WTC11 (cell line): ENCODE data around the gene CKAP2L. TPM values are rescaled to one million over a fixed set of nuclear protein-coding genes. Genes with fewer than 3 reads are reported as not detected.

Experiments
- ATAC-seq: fragments of 200-7000 bp; cut with Tn5 transposase; 2 replicates; pipeline ENCODE4 v1.10.0; 2021; ENCODE audit warnings: mild to moderate bottlenecking, moderate library complexity
- CTCF ChIA-PET: fragments of 300-600 bp; sonication (Branson Sonifier 250); formaldehyde crosslinking; loops from one replicate; lab custom pipeline; 2021; ENCODE audit warnings: antibody characterized with exemption; lab: Charles Lee
- POLR2A ChIA-PET: fragments of 350-600 bp; sonication (Branson Sonifier 250); formaldehyde crosslinking; loops from one replicate; lab custom pipeline; 2021; ENCODE audit warnings: antibody characterized with exemption; lab: Charles Lee
- DNase-seq: peaks from one replicate; pipeline ENCODE4 v3.0.0; 2021; ENCODE audit warnings: low spot score
- H3K27ac Mint-ChIP-seq: 2 replicates; pipeline ENCODE4 v1.8.0; 2021; ENCODE audit warnings: mixed read lengths
- H3K27me3 Mint-ChIP-seq: 2 replicates; pipeline ENCODE4 v1.8.0; 2021; ENCODE audit warnings: low read depth, mild to moderate bottlenecking, moderate library complexity, mixed read lengths
- H3K36me3 Mint-ChIP-seq: 2 replicates; pipeline ENCODE4 v1.8.0; 2021; ENCODE audit warnings: mixed read lengths
- H3K4me1 Mint-ChIP-seq: 2 replicates; pipeline ENCODE4 v1.8.0; 2022; ENCODE audit warnings: mixed read lengths
- H3K4me3 Mint-ChIP-seq: 2 replicates; pipeline ENCODE4 v1.8.0; 2021; ENCODE audit warnings: mild to moderate bottlenecking, moderate library complexity, mixed read lengths
- H3K9me3 Mint-ChIP-seq: 2 replicates; pipeline ENCODE4 v1.8.0; 2021; ENCODE audit warnings: mixed read lengths
- ELF4 ChIP-seq: sonication (generic); formaldehyde crosslinking; IDR thresholded peaks from 2 replicates; pipeline ENCODE4 v1.8.1; 2022; ENCODE audit warnings: low read depth, mild to moderate bottlenecking, moderate library complexity, missing genetic modification reagents
- ESRRA ChIP-seq: sonication (generic); formaldehyde crosslinking; IDR thresholded peaks from 2 replicates; pipeline ENCODE4 v1.8.1; 2022; ENCODE audit warnings: mild to moderate bottlenecking, missing genetic modification reagents, borderline replicate concordance
- ETV6 ChIP-seq: sonication (generic); formaldehyde crosslinking; IDR thresholded peaks from 2 replicates; pipeline ENCODE4 v1.8.1; 2022; ENCODE audit warnings: mild to moderate bottlenecking, missing genetic modification reagents
- FOXK1 ChIP-seq: sonication (generic); formaldehyde crosslinking; IDR thresholded peaks from 2 replicates; pipeline ENCODE4 v1.8.0; 2022; ENCODE audit warnings: mild to moderate bottlenecking, moderate library complexity, missing genetic modification reagents
- GABPB1 ChIP-seq: sonication (generic); formaldehyde crosslinking; IDR thresholded peaks from 2 replicates; pipeline ENCODE4 v1.8.1; 2023; ENCODE audit warnings: mild to moderate bottlenecking, missing genetic modification reagents
- GRHL2 ChIP-seq: fragments of 250-450 bp; sonication (Bioruptor Pico); IDR thresholded peaks from 2 replicates; pipeline ENCODE4 v1.8.0; 2022; ENCODE audit warnings: mild to moderate bottlenecking, moderate library complexity; ENCODE audit not compliant: insufficient replicate concordance, severe bottlenecking
- GTF2I ChIP-seq: fragments of 250-450 bp; sonication (Bioruptor Pico); conservative IDR thresholded peaks from 2 replicates; pipeline ENCODE4 v1.4.0; 2021; ENCODE audit warnings: mild to moderate bottlenecking
- JUN ChIP-seq: sonication (generic); formaldehyde crosslinking; IDR thresholded peaks from 2 replicates; pipeline ENCODE4 v1.8.0; 2023; ENCODE audit warnings: mild to moderate bottlenecking, missing genetic modification reagents
- NFE2L1 ChIP-seq: sonication (generic); formaldehyde crosslinking; IDR thresholded peaks from 2 replicates; pipeline ENCODE4 v1.8.1; 2023; ENCODE audit warnings: missing genetic modification reagents
- SMAD3 ChIP-seq: sonication (generic); formaldehyde crosslinking; IDR thresholded peaks from 2 replicates; pipeline ENCODE4 v1.8.0; 2022; ENCODE audit warnings: missing genetic modification reagents, mild to moderate bottlenecking, borderline replicate concordance
- SMAD4 ChIP-seq: sonication (generic); formaldehyde crosslinking; IDR thresholded peaks from 2 replicates; pipeline ENCODE4 v1.8.0; 2022; ENCODE audit warnings: mild to moderate bottlenecking, missing genetic modification reagents
- TCF7 ChIP-seq: sonication (generic); formaldehyde crosslinking; IDR thresholded peaks from 2 replicates; pipeline ENCODE4 v1.8.0; 2022; ENCODE audit warnings: mild to moderate bottlenecking, low read depth, missing genetic modification reagents, moderate library complexity
- TEAD4 ChIP-seq: sonication (generic); formaldehyde crosslinking; IDR thresholded peaks from 2 replicates; pipeline ENCODE4 v1.8.0; 2022; ENCODE audit warnings: mild to moderate bottlenecking, missing genetic modification reagents
- ZNF138 ChIP-seq: sonication (generic); formaldehyde crosslinking; conservative IDR thresholded peaks from 2 replicates; pipeline ENCODE4 v1.8.1; 2022; ENCODE audit warnings: mild to moderate bottlenecking, moderate library complexity, missing genetic modification reagents
- ZNF263 ChIP-seq: sonication (generic); formaldehyde crosslinking; IDR thresholded peaks from 2 replicates; pipeline ENCODE4 v1.8.1; 2022; ENCODE audit warnings: low read depth, mild to moderate bottlenecking, moderate library complexity, missing genetic modification reagents
- ZNF396 ChIP-seq: fragments of 250-450 bp; sonication (Bioruptor Pico); IDR thresholded peaks from 2 replicates; pipeline ENCODE4 v1.8.0; 2021; ENCODE audit warnings: mild to moderate bottlenecking, moderate library complexity, borderline replicate concordance
- ZNF671 ChIP-seq: fragments of 250-450 bp; sonication (Bioruptor Pico); IDR thresholded peaks from 2 replicates; pipeline ENCODE4 v1.8.0; 2021; ENCODE audit warnings: mild to moderate bottlenecking
- total RNA-seq: library from RNA; stranded (reverse); gene quantifications from 3 replicates; pipeline ENCODE4 v1.2.3, GENCODE V29; 2021
- TF ChIP-seq, protein P1 (sequence below): sonication (generic); formaldehyde crosslinking; IDR thresholded peaks from 2 replicates; pipeline ENCODE4 v1.8.0; 2023; ENCODE audit warnings: missing genetic modification reagents
- TF ChIP-seq, protein P2 (sequence below): fragments of 250-450 bp; sonication (Bioruptor Pico); conservative IDR thresholded peaks from 2 replicates; pipeline ENCODE4 v1.9.0; 2021; ENCODE audit warnings: mild to moderate bottlenecking
- TF ChIP-seq, protein P3 (sequence below): sonication (generic); formaldehyde crosslinking; IDR thresholded peaks from 2 replicates; pipeline ENCODE4 v1.8.1; 2022; ENCODE audit warnings: mild to moderate bottlenecking, moderate library complexity, missing genetic modification reagents
- TF ChIP-seq, protein P4 (sequence below): sonication (generic); formaldehyde crosslinking; IDR thresholded peaks from 2 replicates; pipeline ENCODE4 v1.8.1; 2023; ENCODE audit warnings: mild to moderate bottlenecking, missing genetic modification reagents

The CKAP2L gene
- total RNA-seq, 1 experiment from 2014 or later, result 25.6 TPM

DNA sequence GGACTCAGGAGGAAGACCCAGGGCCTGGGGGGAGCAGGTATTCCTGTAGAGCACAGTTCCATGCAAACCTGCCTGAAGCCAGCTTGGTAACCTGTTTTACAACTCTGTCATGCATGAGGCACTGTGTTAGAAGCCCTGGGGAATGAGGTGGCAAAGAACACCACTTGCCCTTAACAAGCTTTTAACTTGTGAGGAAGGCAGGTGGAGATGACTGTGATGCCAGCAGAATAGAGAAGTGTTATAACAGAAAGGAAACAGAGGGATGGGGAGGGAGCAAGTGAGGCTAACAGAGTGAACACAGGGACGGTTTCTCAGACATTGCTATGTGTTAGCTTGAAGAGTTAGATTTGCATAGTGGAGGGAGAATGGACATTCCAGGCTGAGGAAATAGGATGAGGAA is 31.4 kb upstream of the CKAP2L start (continued):
- TF ChIP-seq, protein P1, sequence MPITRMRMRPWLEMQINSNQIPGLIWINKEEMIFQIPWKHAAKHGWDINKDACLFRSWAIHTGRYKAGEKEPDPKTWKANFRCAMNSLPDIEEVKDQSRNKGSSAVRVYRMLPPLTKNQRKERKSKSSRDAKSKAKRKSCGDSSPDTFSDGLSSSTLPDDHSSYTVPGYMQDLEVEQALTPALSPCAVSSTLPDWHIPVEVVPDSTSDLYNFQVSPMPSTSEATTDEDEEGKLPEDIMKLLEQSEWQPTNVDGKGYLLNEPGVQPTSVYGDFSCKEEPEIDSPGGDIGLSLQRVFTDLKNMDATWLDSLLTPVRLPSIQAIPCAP (CRISPR knock-in tag), result no peak
- TF ChIP-seq SMAD4 (CRISPR knock-in tag), result no peak
- no peak for TF ChIP-seq TEAD4
- TF ChIP-seq ZNF138 (CRISPR knock-in tag), result no peak
- TF ChIP-seq ZNF396, result no peak
- TF ChIP-seq FOXK1, result no peak
- TF ChIP-seq ETV6, result no peak
- TF ChIP-seq ZNF671 (CRISPR knock-in tag), result no peak
- TF ChIP-seq JUN (CRISPR knock-in tag), result no peak
- TF ChIP-seq TCF7 (CRISPR knock-in tag), result no peak

DNA sequence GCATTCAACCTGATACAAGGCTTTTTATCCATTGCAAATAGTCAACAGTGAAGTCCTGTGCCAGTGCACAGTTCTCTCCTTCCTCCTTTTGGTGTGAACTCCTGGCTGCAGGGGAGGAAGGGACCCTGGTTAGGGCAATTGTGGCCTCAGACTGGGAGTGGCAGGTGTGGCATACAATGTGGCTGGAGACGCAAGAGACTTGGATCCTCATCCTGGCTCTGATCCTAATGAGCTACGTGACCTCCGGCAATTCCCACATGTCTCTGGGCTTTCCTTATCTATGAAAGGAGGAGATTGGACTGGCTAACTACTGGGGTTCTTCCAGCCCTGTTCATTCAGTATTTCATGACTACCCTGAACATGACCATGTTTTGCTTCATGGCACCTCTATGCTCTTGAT is 30.4 kb upstream of the CKAP2L start:
- Mint-ChIP-seq H3K27ac (no peak overlapping the region), H3K27me3 (no peaks in the 10 kb centered on the region; the same call in 1 of the 2 replicates), H3K4me1 (peaks cover 61% of the 10 kb centered on the region), H3K9me3 (peaks cover 18% of the 10 kb centered on the region), H3K36me3 (peaks cover 8% of the 10 kb centered on the region), H3K4me3 (no peak overlapping the region)
- ChIA-PET CTCF (interaction anchor here (1.0 kb wide), 1 partner anchor 45 kb away, joined by 3 read pairs; no protein-coding TSS in a partner anchor), POLR2A (no interaction called here)
- DNase-seq (no peak), ATAC-seq (no peak)
- TF ChIP-seq ELF4 (CRISPR knock-in tag) (no peak), GTF2I (CRISPR knock-in tag) (no peak), TCF7 (CRISPR knock-in tag) (no peak), ESRRA (CRISPR knock-in tag) (no peak), ZNF263 (no peak), GRHL2 (CRISPR knock-in tag) (no peak)
- TF ChIP-seq, protein P2, sequence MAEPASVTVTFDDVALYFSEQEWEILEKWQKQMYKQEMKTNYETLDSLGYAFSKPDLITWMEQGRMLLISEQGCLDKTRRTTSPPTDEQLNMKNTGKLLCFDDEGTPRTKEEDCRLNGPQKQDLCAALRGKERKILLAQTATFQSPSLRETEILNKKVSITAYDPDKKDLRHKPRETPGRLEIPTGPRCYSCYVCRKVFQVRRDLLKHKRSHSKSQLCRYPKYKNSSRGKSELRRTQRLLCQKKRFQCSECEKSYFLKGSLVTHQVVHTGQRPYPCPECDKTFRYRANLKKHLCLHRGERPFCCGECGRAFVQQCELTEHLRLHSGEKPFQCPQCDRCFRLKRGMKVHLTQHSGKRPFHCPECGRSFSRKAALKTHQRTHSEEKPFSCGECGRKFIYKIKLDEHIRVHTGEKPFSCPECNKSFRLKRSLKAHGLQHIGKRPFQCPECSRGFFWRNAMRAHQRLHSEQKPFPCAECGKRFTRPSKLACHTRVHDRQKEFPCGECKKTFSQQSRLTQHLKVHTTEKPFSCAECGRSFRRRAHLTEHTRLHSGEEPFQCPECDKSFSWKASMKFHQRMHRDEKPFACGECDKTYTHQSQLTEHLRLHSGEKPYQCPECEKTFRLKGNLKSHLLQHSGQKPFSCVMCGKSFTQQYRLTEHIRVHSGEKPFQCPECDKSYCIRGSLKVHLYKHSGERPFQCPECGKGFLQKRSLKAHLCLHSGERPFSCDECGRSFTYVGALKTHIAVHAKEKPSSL (CRISPR knock-in tag), result no peak

DNA sequence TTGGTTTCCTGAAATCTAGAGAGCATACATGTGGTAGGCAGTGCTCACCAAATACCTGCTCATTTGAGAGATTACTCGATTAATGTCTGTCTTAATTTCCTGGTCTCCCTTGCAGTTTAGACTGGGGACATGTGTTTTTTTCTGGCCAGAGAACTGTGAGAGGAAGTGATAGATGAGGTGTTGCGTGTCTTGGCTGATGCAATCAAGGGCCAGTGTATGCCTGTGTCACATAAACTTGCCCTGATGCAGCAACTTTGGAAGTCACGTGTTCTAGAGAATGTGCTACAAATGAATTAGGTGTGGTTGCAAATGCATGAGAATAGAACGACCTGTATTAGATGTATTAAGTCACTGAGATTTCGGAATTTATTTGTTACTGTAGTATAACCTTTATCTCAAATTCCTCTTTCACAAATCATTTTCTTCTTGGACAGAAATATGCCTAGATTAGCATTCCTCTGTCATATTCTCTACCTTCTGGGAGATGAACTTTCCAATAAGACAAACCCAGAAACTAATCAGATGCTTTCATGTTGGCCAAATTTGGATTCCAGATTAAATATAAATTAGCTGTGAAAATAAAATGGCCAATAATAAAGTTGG is 29.8 kb upstream of the CKAP2L start:
- peaks cover 18% of the 10 kb centered on the region for H3K9me3 Mint-ChIP-seq
- TF ChIP-seq GABPB1 (peak; percentile 99), NFE2L1 (no peak), SMAD3 (CRISPR knock-in tag) (no peak)
- TF ChIP-seq, protein P3, sequence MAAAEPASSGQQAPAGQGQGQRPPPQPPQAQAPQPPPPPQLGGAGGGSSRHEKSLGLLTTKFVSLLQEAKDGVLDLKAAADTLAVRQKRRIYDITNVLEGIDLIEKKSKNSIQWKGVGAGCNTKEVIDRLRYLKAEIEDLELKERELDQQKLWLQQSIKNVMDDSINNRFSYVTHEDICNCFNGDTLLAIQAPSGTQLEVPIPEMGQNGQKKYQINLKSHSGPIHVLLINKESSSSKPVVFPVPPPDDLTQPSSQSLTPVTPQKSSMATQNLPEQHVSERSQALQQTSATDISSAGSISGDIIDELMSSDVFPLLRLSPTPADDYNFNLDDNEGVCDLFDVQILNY (CRISPR knock-in tag), result no peak
- TF ChIP-seq, protein P4, sequence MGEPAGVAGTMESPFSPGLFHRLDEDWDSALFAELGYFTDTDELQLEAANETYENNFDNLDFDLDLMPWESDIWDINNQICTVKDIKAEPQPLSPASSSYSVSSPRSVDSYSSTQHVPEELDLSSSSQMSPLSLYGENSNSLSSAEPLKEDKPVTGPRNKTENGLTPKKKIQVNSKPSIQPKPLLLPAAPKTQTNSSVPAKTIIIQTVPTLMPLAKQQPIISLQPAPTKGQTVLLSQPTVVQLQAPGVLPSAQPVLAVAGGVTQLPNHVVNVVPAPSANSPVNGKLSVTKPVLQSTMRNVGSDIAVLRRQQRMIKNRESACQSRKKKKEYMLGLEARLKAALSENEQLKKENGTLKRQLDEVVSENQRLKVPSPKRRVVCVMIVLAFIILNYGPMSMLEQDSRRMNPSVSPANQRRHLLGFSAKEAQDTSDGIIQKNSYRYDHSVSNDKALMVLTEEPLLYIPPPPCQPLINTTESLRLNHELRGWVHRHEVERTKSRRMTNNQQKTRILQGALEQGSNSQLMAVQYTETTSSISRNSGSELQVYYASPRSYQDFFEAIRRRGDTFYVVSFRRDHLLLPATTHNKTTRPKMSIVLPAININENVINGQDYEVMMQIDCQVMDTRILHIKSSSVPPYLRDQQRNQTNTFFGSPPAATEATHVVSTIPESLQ (CRISPR knock-in tag), result no peak
- H3K27ac Mint-ChIP-seq, result peak overlapping the region; percentile 5; the same call in 1 of the 2 replicates
- H3K4me1 Mint-ChIP-seq, result peaks cover 56% of the 10 kb centered on the region
- ATAC-seq (no peak), DNase-seq (no peak)
- ChIA-PET CTCF (interaction anchor here (1.0 kb wide), 1 partner anchor 45 kb away, joined by 3 read pairs; no protein-coding TSS in a partner anchor), POLR2A (no interaction called here)
- H3K36me3 Mint-ChIP-seq, result peaks cover 8% of the 10 kb centered on the region
- H3K4me3 Mint-ChIP-seq, result no peak overlapping the region
- H3K27me3 Mint-ChIP-seq, result no peaks in the 10 kb centered on the region; the same call in 1 of the 2 replicates
